ENCODE data around the gene TRIM67.

DNA sequence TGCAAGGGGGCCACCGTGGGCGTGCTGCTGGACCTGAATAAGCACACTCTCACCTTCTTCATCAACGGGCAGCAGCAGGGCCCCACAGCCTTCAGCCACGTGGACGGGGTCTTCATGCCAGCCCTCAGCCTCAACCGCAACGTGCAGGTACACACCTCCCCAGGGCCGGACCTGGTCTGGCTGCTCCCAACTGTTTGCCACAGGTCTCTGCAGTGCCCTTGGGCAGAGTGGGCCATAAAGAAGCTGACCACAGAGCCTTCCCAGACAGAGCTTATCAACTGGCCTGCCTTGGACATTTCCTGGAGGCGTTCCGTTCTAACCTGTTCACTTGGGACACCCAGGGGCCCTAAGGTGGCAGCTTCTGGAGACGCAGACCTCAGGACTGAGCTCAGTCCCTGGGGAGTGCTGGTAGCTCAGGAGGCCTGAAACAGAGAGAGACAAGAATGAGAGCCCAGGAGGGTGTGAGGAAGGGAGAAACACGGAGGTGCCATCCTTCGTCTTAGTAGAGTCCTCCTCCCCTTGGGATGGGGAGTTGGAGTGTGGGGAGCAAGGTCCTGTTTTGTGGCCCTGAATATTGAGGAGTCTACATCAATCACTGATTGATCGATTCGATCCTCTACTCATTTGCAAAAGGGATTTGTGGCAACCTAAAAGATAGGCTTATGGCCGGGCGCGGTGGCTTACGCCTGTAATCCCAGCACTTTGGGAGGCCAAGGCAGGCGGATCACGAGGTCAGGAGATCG, 52.1 kb downstream of the TRIM67 start:
- TF ChIP-seq, protein P1, sequence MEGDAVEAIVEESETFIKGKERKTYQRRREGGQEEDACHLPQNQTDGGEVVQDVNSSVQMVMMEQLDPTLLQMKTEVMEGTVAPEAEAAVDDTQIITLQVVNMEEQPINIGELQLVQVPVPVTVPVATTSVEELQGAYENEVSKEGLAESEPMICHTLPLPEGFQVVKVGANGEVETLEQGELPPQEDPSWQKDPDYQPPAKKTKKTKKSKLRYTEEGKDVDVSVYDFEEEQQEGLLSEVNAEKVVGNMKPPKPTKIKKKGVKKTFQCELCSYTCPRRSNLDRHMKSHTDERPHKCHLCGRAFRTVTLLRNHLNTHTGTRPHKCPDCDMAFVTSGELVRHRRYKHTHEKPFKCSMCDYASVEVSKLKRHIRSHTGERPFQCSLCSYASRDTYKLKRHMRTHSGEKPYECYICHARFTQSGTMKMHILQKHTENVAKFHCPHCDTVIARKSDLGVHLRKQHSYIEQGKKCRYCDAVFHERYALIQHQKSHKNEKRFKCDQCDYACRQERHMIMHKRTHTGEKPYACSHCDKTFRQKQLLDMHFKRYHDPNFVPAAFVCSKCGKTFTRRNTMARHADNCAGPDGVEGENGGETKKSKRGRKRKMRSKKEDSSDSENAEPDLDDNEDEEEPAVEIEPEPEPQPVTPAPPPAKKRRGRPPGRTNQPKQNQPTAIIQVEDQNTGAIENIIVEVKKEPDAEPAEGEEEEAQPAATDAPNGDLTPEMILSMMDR (IDR thresholded peaks at IDR 0.05) = no peak
- TF ChIP-seq POLR2A (IDR thresholded peaks at IDR 0.05) = no peak
